NCI-H524 treated with DMSO at 0.1 percent for 48 hours (cell line): ENCODE data around the gene KLF5.
A peak's percentile ranks its signal among the peaks of the same experiment; 100 is the strongest.
"Not testable (repeated sequence)": the region's sequence is repeated elsewhere in the genome, so short reads cannot be mapped to it uniquely, and the experiment has no call there.

ENCODE experiments used
- DNase-seq: peaks from one replicate; lab custom pipeline; 2025; lab: John Stamatoyannopoulos, UW

Gene KLF5

GRCh38 chr13:73058736-73059459, at the start of gene KLF5:
KLF5 (plus strand) TSS chr13:73059005; CDS start chr13:73059328, 323 bp downstream.
- peak; percentile 66 for DNase-seq

- DNase-seq: peak; percentile 46
Observed at GRCh38 chr13:73011751-73012150, 47.1 kb upstream of the KLF5 start.

- no peak for DNase-seq
Observed at GRCh38 chr13:73015805-73016204, 43.0 kb upstream of the KLF5 start.

GRCh38 chr13:73018336-73018735, 40.5 kb upstream of the KLF5 start:
- DNase-seq: no peak

GRCh38 chr13:73025217-73026012, 33.4 kb upstream of the KLF5 start:
- no peak for DNase-seq

- DNase-seq: no peak
Observed at GRCh38 chr13:73034901-73035300, 23.9 kb upstream of the KLF5 start.

GRCh38 chr13:73035660-73036059, 23.1 kb upstream of the KLF5 start:
- DNase-seq: no peak

GRCh38 chr13:73036566-73036965, 22.2 kb upstream of the KLF5 start:
- DNase-seq: no peak

GRCh38 chr13:73038064-73038463, 20.7 kb upstream of the KLF5 start:
- no peak for DNase-seq

GRCh38 chr13:73039201-73040108, 19.4 kb upstream of the KLF5 start:
- DNase-seq: no peak

GRCh38 chr13:73040484-73040883, 18.3 kb upstream of the KLF5 start:
- no peak for DNase-seq

- DNase-seq: no peak
Observed at GRCh38 chr13:73040968-73041596, 17.7 kb upstream of the KLF5 start.

GRCh38 chr13:73045031-73045430, 13.8 kb upstream of the KLF5 start:
- DNase-seq: no peak

- DNase-seq: not testable (repeated sequence)
Observed at GRCh38 chr13:73048615-73049014, 10.2 kb upstream of the KLF5 start.

GRCh38 chr13:73054712-73055111, 4.1 kb upstream of the KLF5 start:
- no peak for DNase-seq

GRCh38 chr13:73055813-73056564, 2.8 kb upstream of the KLF5 start:
- DNase-seq: no peak

- DNase-seq: no peak
Observed at GRCh38 chr13:73056565-73056962, 2.2 kb upstream of the KLF5 start.

- no peak for DNase-seq
Observed at GRCh38 chr13:73057284-73058063, 1.3 kb upstream of the KLF5 start.

- DNase-seq: no peak
Observed at GRCh38 chr13:73058064-73058313, 816 bp upstream of the KLF5 start.

GRCh38 chr13:73058432-73058735, 421 bp upstream of the KLF5 start:
- DNase-seq: no peak
